Stomach (tissue), 9 donors: ENCODE measurements around the gene RTBDN. TPM values are rescaled to one million over a fixed set of nuclear protein-coding genes. Genes with fewer than 3 reads are reported as not detected.

ENCODE experiments used
- DNase-seq, 2 donors: peaks; one replicate each; pipeline versions ENCODE4 v3.0.0 to v3.0.0-alpha.2; 2013 to 2019
- H3K27ac ChIP-seq, 5 donors: fragments of 200-600 bp in 4 of 5; sonication (generic) in 4 of 5; one replicate each; pipeline ENCODE4 v1.5.1; 2013 to 2019; ENCODE audit warnings: mild to moderate bottlenecking in 1 of 5, moderate library complexity in 1 of 5
- H3K27me3 ChIP-seq, 3 donors: fragments of 200-600 bp; sonication (generic); one replicate each; pipeline ENCODE4 v1.5.1; 2017 to 2019; ENCODE audit warnings: mixed run types in 1 of 3
- H3K36me3 ChIP-seq, 4 donors: fragments of 200-600 bp; sonication (generic); 1 replicate in 3 of 4; 2 replicates in 1 of 4; pipeline ENCODE4 v1.5.1; 2016 to 2019
- H3K4me1 ChIP-seq, 4 donors: fragments of 200-600 bp; sonication (generic); one replicate each; pipeline ENCODE4 v1.5.1; 2016 to 2019
- H3K4me3 ChIP-seq, 4 donors: fragments of 200-600 bp; sonication (generic) in 3 of 4; one replicate each; pipeline ENCODE4 v1.5.1; 2016 to 2019; ENCODE audit warnings: mild to moderate bottlenecking in 1 of 4
- H3K9me3 ChIP-seq, 4 donors: fragments of 200-600 bp; sonication (generic); one replicate each; pipeline ENCODE4 v1.5.1; 2016 to 2019
- EP300 ChIP-seq: sonication (generic); formaldehyde crosslinking; IDR thresholded peaks from one replicate; pipeline ENCODE4 v1.6.1; 2017; ENCODE audit warnings: antibody characterized with exemption
- POLR2A ChIP-seq, 4 donors: fragments of 450-650 bp; IDR thresholded peaks; one replicate each; pipeline ENCODE4 v1.6.1; 2016; ENCODE audit warnings: antibody characterized with exemption in 4 of 4, control low read depth in 2 of 4, mild to moderate bottlenecking in 1 of 4, moderate library complexity in 1 of 4
- POLR2AphosphoS5 ChIP-seq, 3 donors: sonication (generic); formaldehyde crosslinking; IDR thresholded peaks; one replicate each; pipeline ENCODE4 v1.6.1; 2016; ENCODE audit warnings: antibody characterized with exemption in 3 of 3
- WGBS, 5 donors: extraction: QIAGEN DNeasy Blood & Tissue Kit in 3 of 5; methylation state at CpG; one replicate each; pipeline versions ENCODE4 v1.1.5 to v1.1.7; 2013 to 2018; 5-methylcytosine and 5-hydroxymethylcytosine counted together
- intact Hi-C: fragments of 100-400 bp; cut with DNase I; formaldehyde crosslinking; loops from one replicate; pipeline ENCODE4 v1.15.1; 2023; ENCODE audit warnings: low total_unique reads
- polyA plus RNA-seq, 3 donors: library from polyadenylated mRNA; stranded (reverse); fragments of 200-250 nt; gene quantifications; one replicate each; pipeline ENCODE4 v1.2.3, GENCODE V29; 2013
- total RNA-seq, 5 donors: library from RNA; depleted of rRNA; stranded (reverse); fragments of >200 nt; gene quantifications; one replicate each; pipeline versions ENCODE4 v1.1.0 to v1.2.3, GENCODE V29; 2014 to 2016
- TF ChIP-seq, protein P1 (sequence below), 7 experiments: fragments of 450-650 bp in 4 of 7; fragments of 200-600 bp in 3 of 7; sonication (generic) in 3 of 7; IDR thresholded peaks; one replicate each; pipeline ENCODE4 v1.5.1; 2016 to 2019; ENCODE audit warnings: antibody characterized with exemption in 7 of 7, control low read depth in 2 of 7, mild to moderate bottlenecking in 1 of 7
- donor health status: healthy with polysubstance abuse.
- donor health status: Bipolar disorder and iron deficiency.
- donor health status: healthy.

The RTBDN gene
- total and polyA plus RNA-seq, 8 donors: 0.53 TPM; not detected in 7

DNA sequence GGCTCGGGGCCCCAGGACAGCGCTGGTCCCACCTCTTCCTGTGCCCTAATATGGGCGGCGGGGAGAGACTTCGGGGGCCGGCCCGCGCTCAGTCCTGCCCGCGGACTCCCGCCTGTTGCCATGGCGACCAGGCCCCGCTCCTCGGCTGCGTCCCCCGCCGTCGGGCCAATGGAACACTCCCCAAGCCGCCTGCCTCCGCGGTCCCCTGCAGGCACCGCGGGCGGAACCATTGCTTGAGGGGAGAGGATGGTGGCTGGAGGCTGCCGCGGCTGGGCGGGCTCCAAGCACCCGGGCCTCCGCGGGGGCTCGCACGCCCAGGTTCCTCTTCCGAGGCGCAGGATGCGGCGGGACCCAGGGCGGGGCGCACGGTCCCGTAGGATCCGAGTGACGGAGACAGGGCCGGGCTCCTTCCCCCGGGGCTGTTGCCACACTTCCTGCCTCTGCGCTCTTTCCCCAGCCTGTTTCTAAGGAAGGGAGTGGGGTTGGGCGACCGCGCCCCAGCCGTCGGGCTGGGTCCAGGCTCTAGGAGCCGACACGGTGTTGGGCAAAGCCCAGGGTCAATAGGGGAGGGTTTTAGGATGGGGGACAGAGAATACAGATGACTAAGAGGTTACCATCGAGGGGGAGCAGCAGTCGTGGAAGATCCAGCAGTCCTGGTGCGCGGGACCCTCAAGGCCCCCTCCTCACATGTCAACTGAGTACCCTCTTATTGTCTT is 44.3 kb downstream of the RTBDN start:
- 0 to 1% (median 0%) methylated on average over 18 to 56 of the region's 56 CpGs for WGBS, 5 donors
- Histone ChIP-seq H3K27me3 (no peaks in the 10 kb centered on the region), H3K4me1 (peaks cover 61 to 72% (median 63%) of the 10 kb centered on the region in 4 donors), H3K27ac (peak overlapping the region; percentile 92 to 100 (median 99)), H3K36me3 (no peaks in the 10 kb centered on the region), H3K9me3 (no peaks in the 10 kb centered on the region), H3K4me3 (peak overlapping the region; percentile 79 to 93 (median 86))
- peak; percentile 31 for TF ChIP-seq EP300
- TF ChIP-seq, protein P1, sequence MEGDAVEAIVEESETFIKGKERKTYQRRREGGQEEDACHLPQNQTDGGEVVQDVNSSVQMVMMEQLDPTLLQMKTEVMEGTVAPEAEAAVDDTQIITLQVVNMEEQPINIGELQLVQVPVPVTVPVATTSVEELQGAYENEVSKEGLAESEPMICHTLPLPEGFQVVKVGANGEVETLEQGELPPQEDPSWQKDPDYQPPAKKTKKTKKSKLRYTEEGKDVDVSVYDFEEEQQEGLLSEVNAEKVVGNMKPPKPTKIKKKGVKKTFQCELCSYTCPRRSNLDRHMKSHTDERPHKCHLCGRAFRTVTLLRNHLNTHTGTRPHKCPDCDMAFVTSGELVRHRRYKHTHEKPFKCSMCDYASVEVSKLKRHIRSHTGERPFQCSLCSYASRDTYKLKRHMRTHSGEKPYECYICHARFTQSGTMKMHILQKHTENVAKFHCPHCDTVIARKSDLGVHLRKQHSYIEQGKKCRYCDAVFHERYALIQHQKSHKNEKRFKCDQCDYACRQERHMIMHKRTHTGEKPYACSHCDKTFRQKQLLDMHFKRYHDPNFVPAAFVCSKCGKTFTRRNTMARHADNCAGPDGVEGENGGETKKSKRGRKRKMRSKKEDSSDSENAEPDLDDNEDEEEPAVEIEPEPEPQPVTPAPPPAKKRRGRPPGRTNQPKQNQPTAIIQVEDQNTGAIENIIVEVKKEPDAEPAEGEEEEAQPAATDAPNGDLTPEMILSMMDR (IDR thresholded peaks at IDR 0.05): no peak
- peak in 2 of 4 donors; percentile 45 to 84 for TF ChIP-seq POLR2A (IDR thresholded peaks at IDR 0.05)
- TF ChIP-seq POLR2AphosphoS5 (IDR thresholded peaks at IDR 0.05): peak; percentile 91 to 98 (median 97)
- intact Hi-C loops: no loop called here
- DNase-seq: peak; percentile 96 to 99

DNA sequence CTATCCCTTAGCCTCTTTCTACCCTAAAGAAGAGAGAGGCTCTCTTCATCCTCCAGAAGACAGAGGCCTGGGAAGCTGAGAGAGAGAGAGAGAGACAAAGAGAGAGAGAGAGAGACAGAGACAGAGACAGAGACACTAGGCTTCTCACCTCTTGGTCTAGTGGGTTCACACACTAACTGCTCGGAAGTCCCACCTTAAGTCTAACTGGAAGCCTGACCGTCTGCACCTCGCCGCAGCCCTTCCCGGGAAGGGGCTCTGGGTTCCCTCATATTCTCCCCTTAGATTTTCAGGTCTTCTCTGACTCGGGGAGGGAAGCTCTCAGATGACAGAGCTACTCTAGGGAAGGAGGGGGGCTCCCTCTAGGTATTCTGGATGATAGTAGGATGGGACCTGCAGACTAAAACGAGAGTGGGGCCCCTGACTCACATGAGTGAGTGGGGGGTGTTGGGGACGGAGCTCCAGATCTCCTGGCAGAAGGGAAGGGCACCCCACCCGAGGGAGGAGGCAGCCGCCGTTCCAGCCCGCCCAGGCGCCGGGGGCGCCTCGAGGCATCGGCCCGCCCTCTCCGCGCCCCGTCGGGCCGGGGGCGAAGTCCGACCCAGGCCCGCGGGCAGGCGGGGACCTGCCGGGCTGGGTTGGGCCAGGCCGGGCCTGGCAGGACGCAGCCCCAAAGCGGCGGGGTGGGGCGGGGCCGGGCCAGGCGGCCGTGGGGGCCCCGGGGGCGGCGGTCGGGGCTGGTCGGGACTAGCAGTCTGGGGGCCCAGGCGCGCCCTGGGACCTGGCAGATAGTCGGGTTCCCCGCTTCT is 45.1 kb downstream of the RTBDN start:
- 0 to 3% (median 1%) methylated on average over 6 to 46 of the region's 46 CpGs for WGBS, 5 donors
- Histone ChIP-seq H3K4me1 (peaks cover 62 to 72% (median 64%) of the 10 kb centered on the region in 4 donors), H3K36me3 (no peaks in the 10 kb centered on the region), H3K9me3 (no peaks in the 10 kb centered on the region), H3K27me3 (no peaks in the 10 kb centered on the region), H3K4me3 (peak overlapping the region; percentile 79 to 93 (median 86)), H3K27ac (peak overlapping the region; percentile 92 to 100 (median 99))
- TF ChIP-seq EP300: no peak
- no peak for TF ChIP-seq POLR2A (IDR thresholded peaks at IDR 0.05)
- TF ChIP-seq, protein P1 (IDR thresholded peaks at IDR 0.05): no peak
- no peak for TF ChIP-seq POLR2AphosphoS5 (IDR thresholded peaks at IDR 0.05)
- no peak for DNase-seq
- intact Hi-C loops: no loop called here

DNA sequence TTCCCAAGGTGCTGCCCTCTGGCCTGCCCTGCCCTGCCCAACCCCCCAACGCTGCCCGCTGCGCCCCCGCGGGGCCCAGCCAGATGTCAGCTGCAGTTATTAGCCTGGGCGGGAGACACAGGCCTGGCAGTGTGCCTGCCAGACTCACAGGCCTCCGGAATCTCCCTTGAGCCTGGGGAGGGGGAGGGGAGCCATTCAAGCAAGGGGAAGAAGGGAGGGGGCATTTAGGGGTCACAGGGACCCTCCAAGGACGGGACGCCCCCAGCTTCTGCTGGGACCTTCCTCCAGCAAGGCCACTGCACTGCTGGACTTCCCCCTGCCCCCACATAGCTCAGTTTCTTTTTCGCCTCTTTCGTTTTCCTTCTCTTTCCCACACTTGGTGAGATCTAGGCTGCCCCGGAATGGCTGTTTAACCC is 45.7 kb downstream of the RTBDN start:
- H3K36me3 ChIP-seq: no peaks in the 10 kb centered on the region
- no peaks in the 10 kb centered on the region for H3K9me3 ChIP-seq
- intact Hi-C loops: no loop called here
- H3K27me3 ChIP-seq: no peaks in the 10 kb centered on the region
- peaks cover 63 to 72% (median 66%) of the 10 kb centered on the region in 4 donors for H3K4me1 ChIP-seq
- H3K27ac ChIP-seq: peak overlapping the region; percentile 92 to 100 (median 99)
- DNase-seq: peak; percentile 81 to 95
- WGBS, 5 donors: 0 to 4% (median 1%) methylated on average over 6 to 12 of the region's 12 CpGs
- peak; percentile 10 to 32 (median 31) for TF ChIP-seq POLR2AphosphoS5 (IDR thresholded peaks at IDR 0.05)
- no peak for TF ChIP-seq EP300
- peak overlapping the region; percentile 79 to 93 (median 86) for H3K4me3 ChIP-seq

DNA sequence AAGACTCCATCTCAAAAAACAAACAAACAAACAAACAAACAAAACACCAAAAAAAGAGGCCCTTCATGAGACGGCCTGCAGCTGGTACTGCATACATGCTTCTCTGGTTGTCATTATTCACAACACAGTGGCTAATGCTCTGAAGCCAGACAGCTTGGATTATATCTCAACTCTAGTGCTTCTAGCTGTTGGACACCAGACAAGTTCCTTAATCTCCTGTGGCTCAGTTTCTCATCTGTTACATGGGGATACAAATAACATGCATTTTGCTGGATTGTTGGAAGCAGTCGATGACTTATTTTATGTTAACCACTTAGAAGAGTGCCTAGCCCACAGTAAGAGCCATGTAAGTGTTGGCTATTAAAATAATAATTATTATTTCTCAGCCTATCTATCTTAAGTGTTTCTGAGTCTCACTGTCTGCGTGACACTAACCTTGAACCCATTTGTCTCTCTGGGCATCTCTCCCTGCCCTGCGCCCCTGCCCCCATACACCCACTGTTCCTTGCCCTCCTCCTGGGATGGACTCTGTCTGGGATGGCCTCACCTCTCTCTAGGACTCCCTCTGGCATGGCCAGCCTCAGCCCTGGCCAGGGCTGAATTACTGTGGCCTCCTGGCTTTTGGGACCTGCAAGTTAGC is 46.2 kb downstream of the RTBDN start:
- peak overlapping the region; percentile 92 to 100 (median 99) for H3K27ac ChIP-seq
- peak overlapping the region; percentile 79 to 93 (median 86) for H3K4me3 ChIP-seq
- peaks cover 68 to 76% (median 70%) of the 10 kb centered on the region in 4 donors for H3K4me1 ChIP-seq
- H3K9me3 ChIP-seq: no peaks in the 10 kb centered on the region
- TF ChIP-seq POLR2A (IDR thresholded peaks at IDR 0.05) (no peak), POLR2AphosphoS5 (IDR thresholded peaks at IDR 0.05) (peak in 1 of 3 donors; percentile 52)
- intact Hi-C loops: no loop called here
- 40 to 48% (median 43%) methylated on average over 4 of the region's 4 CpGs for WGBS, 5 donors
- peak in 1 of 2 donors; percentile 86 for DNase-seq
- no peaks in the 10 kb centered on the region for H3K27me3 ChIP-seq
- H3K36me3 ChIP-seq: no peaks in the 10 kb centered on the region

DNA sequence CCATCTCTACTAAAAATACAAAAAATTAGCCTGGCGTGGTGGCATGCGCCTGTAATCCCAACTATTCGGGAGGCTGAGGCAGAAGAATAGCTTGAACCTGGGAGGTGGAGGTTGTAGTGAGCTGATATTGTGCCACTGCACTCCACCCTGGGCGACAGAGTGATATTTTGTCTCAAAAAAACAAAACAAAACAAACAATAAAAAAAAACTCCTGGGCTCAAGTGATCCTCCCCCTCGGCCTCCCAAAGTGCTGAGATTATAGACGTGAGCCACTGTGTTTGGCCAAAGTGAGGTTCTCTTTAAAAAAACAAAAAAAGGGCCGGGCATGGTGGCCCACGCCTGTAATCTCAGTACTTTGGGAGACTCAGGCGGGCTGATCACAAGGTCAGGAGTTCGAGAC is 46.9 kb downstream of the RTBDN start:
- intact Hi-C loops: no loop called here
- DNase-seq: no peak
- TF ChIP-seq POLR2AphosphoS5 (IDR thresholded peaks at IDR 0.05) (no peak), POLR2A (IDR thresholded peaks at IDR 0.05) (no peak)
- TF ChIP-seq, protein P1 (IDR thresholded peaks at IDR 0.05): no peak
- Histone ChIP-seq H3K4me1 (peaks cover 75 to 83% (median 77%) of the 10 kb centered on the region in 4 donors), H3K4me3 (peak overlapping the region in 1 of 4 donors; percentile 89), H3K36me3 (no peaks in the 10 kb centered on the region), H3K9me3 (no peaks in the 10 kb centered on the region), H3K27ac (peak overlapping the region; percentile 92 to 100 (median 95)), H3K27me3 (no peaks in the 10 kb centered on the region)
- 38 to 58% (median 44%) methylated on average over 10 of the region's 10 CpGs for WGBS, 5 donors
